PC-3 (cell line): ENCODE results near the gene PADI3. TPM values are rescaled to one million over a fixed set of nuclear protein-coding genes. Genes with fewer than 3 reads are reported as not detected.

Experiments
- ATAC-seq: fragments of 200-7000 bp; cut with Tn5 transposase; 2 replicates; pipeline ENCODE4 v1.9.1; 2020; ENCODE audit warnings: mild to moderate bottlenecking, moderate library complexity
- BruUV-seq: library from RNA; stranded (reverse); fragments of 400-500 nt; replicated peaks from 2 replicates; lab custom pipeline; 2021; lab: Mats Ljungman, UMichigan
- CTCF ChIA-PET: fragments of 300-600 bp; sonication (Branson Sonifier 250); formaldehyde crosslinking; loops from one replicate; lab custom pipeline; 2022; ENCODE audit warnings: antibody characterized with exemption; lab: Charles Lee
- POLR2A ChIA-PET: fragments of 300-600 bp; sonication (Branson Sonifier 250); formaldehyde crosslinking; loops from one replicate; lab custom pipeline; 2022; ENCODE audit warnings: antibody characterized with exemption; ENCODE audit not compliant: unreplicated experiment; lab: Charles Lee
- DNase-seq: peaks from one replicate; pipeline ENCODE4 v3.0.0-alpha.2; 2015
- H2AFZ ChIP-seq: fragments of 300-600 bp; sonication (generic); 2 replicates; pipeline ENCODE4 v1.6.0; 2016; ENCODE audit warnings: antibody characterized with exemption, low read length
- H3F3A ChIP-seq: fragments of 300-600 bp; sonication (generic); one replicate; pipeline ENCODE4 v1.6.0; 2017; ENCODE audit warnings: antibody characterized with exemption, low read length, control low read depth, mild to moderate bottlenecking; ENCODE audit not compliant: unreplicated experiment
- H3K27ac ChIP-seq: fragments of 300-600 bp; sonication (generic); 2 replicates; pipeline ENCODE4 v1.5.1; 2016; ENCODE audit warnings: mild to moderate bottlenecking, low read length
- H3K27me3 ChIP-seq: fragments of 300-600 bp; sonication (generic); 2 replicates; pipeline ENCODE4 v1.6.1; 2016; ENCODE audit warnings: low read length, mixed read lengths
- H3K36me3 ChIP-seq: fragments of 300-600 bp; sonication (generic); 2 replicates; pipeline ENCODE4 v1.6.1; 2016; ENCODE audit warnings: low read depth, mixed run types, low read length, mixed read lengths
- H3K4me1 ChIP-seq: fragments of 300-600 bp; sonication (generic); 2 replicates; pipeline ENCODE4 v1.5.1; 2016; ENCODE audit warnings: low read length; ENCODE audit not compliant: insufficient read depth
- H3K4me2 ChIP-seq: fragments of 300-600 bp; sonication (generic); 2 replicates; pipeline ENCODE4 v1.6.0; 2016; ENCODE audit warnings: low read length
- H3K4me3 ChIP-seq: fragments of 300-600 bp; sonication (generic); 2 replicates; pipeline ENCODE4 v1.5.1; 2016; ENCODE audit warnings: mild to moderate bottlenecking, low read length, mixed read lengths
- H3K79me2 ChIP-seq: fragments of 300-600 bp; sonication (generic); 2 replicates; pipeline ENCODE4 v1.6.1; 2017; ENCODE audit warnings: low read length, mixed read lengths
- H3K9ac ChIP-seq: fragments of 300-600 bp; sonication (generic); 2 replicates; pipeline ENCODE4 v1.6.0; 2016; ENCODE audit warnings: mild to moderate bottlenecking, low read length
- H3K9me2 ChIP-seq: fragments of 300-600 bp; sonication (generic); replicated peaks from 2 replicates; pipeline ENCODE4 v1.6.1; 2016; ENCODE audit warnings: mixed run types, low read length, mixed read lengths
- H3K9me3 ChIP-seq: fragments of 300-600 bp; sonication (generic); 2 replicates; pipeline ENCODE4 v1.6.1; 2016; ENCODE audit warnings: low read length, mixed read lengths
- H4K20me1 ChIP-seq: fragments of 300-600 bp; sonication (generic); 2 replicates; pipeline ENCODE4 v1.6.1; 2016; ENCODE audit warnings: low read length, mixed read lengths
- EZH2 ChIP-seq: fragments of 300-600 bp; sonication (generic); IDR thresholded peaks from one replicate; pipeline ENCODE4 v1.6.1; 2017; ENCODE audit warnings: antibody characterized with exemption, mild to moderate bottlenecking, low read length; ENCODE audit not compliant: unreplicated experiment
- EZH2phosphoT487 ChIP-seq: fragments of 300-600 bp; sonication (generic); IDR thresholded peaks from 2 replicates; pipeline ENCODE4 v1.6.1; 2018; ENCODE audit warnings: mild to moderate bottlenecking, antibody characterized with exemption, low read length, borderline replicate concordance
- intact Hi-C: fragments of 100-400 bp; cut with micrococcal nuclease; formaldehyde crosslinking; loops from 2 replicates; pipeline ENCODE4 v1.9.0; 2023
- total RNA-seq: library from RNA; depleted of rRNA; stranded (reverse); fragments of >200 nt; gene quantifications from 2 replicates; pipeline ENCODE4 v1.2.3, GENCODE V29; 2014
- TF ChIP-seq, protein P1 (sequence below): fragments of 300-600 bp; sonication (generic); conservative IDR thresholded peaks from 2 replicates; pipeline ENCODE4 v1.5.1; 2017; ENCODE audit warnings: antibody characterized with exemption, low read depth, mild to moderate bottlenecking, low read length

The PADI3 gene
- total RNA-seq, 1 experiment from 2014 or later = 0.26 TPM

DNA sequence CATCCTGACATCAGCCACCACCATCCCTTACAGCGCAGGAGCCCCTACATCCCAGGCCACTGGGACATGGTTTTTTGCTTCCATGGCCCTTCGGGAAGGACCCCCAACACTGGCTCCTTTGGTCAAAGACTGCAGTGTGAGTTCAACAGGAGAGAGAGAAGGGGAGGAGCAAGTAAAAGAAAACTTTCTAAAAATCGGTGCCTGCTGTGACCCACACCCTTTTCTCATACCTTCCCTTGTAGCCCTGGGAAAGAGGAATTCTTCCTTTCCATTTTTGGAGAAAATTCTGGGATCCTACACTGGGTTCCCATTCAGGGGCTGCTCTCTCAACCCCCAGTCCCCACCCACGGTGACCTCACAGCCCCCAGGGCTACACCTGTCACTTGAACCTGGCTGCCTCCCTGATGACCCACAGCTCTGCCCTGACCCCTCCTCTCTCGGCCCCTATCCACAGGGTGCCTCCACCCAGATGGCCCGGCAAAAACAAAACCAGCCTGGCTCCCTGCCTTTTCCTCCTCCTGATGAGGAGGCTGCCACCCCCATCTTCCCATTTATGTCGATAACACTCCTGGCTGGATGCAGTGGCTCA is 66.7 kb downstream of the PADI3 start:
- CTCF ChIA-PET = no interaction called here

DNA sequence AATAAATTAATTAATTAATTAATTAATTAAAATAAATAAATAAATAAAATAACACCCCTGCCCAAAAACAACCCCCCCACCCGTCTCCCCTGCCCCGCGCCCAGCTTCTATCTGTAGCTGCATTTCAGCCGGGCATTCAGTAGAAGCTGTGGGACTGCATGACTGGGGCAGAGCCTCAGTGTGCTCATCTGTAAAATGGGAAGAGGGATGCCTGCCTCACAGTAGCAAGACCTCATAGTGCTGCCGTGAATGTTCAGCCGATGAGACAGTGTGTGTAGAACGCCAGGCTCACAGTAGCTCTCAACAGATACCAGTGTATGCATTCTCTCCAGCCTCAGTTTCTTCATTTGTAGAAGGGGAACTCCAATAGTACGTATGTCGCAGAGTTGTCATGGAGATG is 67.8 kb downstream of the PADI3 start:
- Histone ChIP-seq H3K9ac (no peak overlapping the region), H3K4me3 (no peak overlapping the region), H3F3A (no peaks in the 10 kb centered on the region), H3K4me1 (no peaks in the 10 kb centered on the region), H3K4me2 (no peak overlapping the region), H2AFZ (no peak overlapping the region), H3K9me2 (no peaks in the 10 kb centered on the region), H3K9me3 (no peaks in the 10 kb centered on the region), H3K36me3 (no peaks in the 10 kb centered on the region), H3K27me3 (no peaks in the 10 kb centered on the region), H3K79me2 (no peaks in the 10 kb centered on the region), H3K27ac (no peak overlapping the region), H4K20me1 (no peaks in the 10 kb centered on the region)
- DNase-seq (no peak), ATAC-seq (no peak)
- TF ChIP-seq EZH2 (no peak), EZH2phosphoT487 (no peak)
- TF ChIP-seq, protein P1, sequence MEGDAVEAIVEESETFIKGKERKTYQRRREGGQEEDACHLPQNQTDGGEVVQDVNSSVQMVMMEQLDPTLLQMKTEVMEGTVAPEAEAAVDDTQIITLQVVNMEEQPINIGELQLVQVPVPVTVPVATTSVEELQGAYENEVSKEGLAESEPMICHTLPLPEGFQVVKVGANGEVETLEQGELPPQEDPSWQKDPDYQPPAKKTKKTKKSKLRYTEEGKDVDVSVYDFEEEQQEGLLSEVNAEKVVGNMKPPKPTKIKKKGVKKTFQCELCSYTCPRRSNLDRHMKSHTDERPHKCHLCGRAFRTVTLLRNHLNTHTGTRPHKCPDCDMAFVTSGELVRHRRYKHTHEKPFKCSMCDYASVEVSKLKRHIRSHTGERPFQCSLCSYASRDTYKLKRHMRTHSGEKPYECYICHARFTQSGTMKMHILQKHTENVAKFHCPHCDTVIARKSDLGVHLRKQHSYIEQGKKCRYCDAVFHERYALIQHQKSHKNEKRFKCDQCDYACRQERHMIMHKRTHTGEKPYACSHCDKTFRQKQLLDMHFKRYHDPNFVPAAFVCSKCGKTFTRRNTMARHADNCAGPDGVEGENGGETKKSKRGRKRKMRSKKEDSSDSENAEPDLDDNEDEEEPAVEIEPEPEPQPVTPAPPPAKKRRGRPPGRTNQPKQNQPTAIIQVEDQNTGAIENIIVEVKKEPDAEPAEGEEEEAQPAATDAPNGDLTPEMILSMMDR = no peak
- ChIA-PET POLR2A (no interaction called here), CTCF (no interaction called here)
- BruUV-seq = no TSS peak
- intact Hi-C loops = no loop called here

More for the DNA sequence above, 66.7 kb downstream of the PADI3 start:
- H3F3A ChIP-seq = no peaks in the 10 kb centered on the region
- no peak overlapping the region for H2AFZ ChIP-seq
- no peaks in the 10 kb centered on the region for H3K79me2 ChIP-seq
- POLR2A ChIA-PET = no interaction called here
- no peak overlapping the region for H3K4me3 ChIP-seq
- H3K9me3 ChIP-seq = no peaks in the 10 kb centered on the region
- DNase-seq (no peak), ATAC-seq (no peak)
- H3K4me2 ChIP-seq = no peak overlapping the region
- H3K27ac ChIP-seq = no peak overlapping the region
- TF ChIP-seq, protein P1 = no peak
- TF ChIP-seq EZH2 = no peak
- no peak for TF ChIP-seq EZH2phosphoT487
- H3K36me3 ChIP-seq = no peaks in the 10 kb centered on the region
- intact Hi-C loops = no loop called here
- no peaks in the 10 kb centered on the region for H4K20me1 ChIP-seq
- H3K9ac ChIP-seq = no peak overlapping the region
- no TSS peak for BruUV-seq
- no peaks in the 10 kb centered on the region for H3K4me1 ChIP-seq
- no peaks in the 10 kb centered on the region for H3K9me2 ChIP-seq
- H3K27me3 ChIP-seq = no peaks in the 10 kb centered on the region

DNA sequence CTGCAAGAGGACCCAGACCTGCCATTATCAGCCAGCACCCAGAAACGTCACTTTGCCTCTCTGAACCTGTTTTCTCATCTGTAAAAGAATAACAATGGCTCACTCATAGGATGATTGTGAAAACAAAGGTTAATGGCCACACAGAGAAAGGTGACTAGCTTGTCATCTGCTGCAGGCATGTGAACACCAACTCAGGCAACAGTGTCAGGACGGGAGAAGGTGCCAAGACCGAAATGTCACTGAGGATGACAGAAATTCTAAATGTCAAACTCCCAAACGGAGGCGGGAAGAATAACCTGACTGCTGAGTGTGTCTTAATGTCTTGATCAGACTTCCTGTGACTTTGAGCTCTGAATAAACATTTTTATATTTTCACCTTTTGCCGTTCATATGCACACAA is 69.4 kb downstream of the PADI3 start:
- Histone ChIP-seq H3K36me3 (no peaks in the 10 kb centered on the region), H3K4me2 (no peak overlapping the region), H2AFZ (no peak overlapping the region), H3K9me3 (no peaks in the 10 kb centered on the region), H3K4me3 (no peak overlapping the region), H3K9ac (no peak overlapping the region), H3K27ac (no peak overlapping the region), H3K9me2 (no peaks in the 10 kb centered on the region), H4K20me1 (no peaks in the 10 kb centered on the region), H3K79me2 (no peaks in the 10 kb centered on the region), H3K4me1 (no peaks in the 10 kb centered on the region), H3F3A (no peaks in the 10 kb centered on the region), H3K27me3 (no peaks in the 10 kb centered on the region)
- ATAC-seq (no peak), DNase-seq (no peak)
- ChIA-PET POLR2A (no interaction called here), CTCF (no interaction called here)
- no TSS peak for BruUV-seq
- intact Hi-C loops = no loop called here
- no peak for TF ChIP-seq EZH2phosphoT487
- TF ChIP-seq EZH2 = no peak
- TF ChIP-seq, protein P1 = no peak
